Adipose tissue (tissue), 3 donors: Measurements from ENCODE around the gene WNT9B. TPM values are rescaled to one million over a fixed set of nuclear protein-coding genes. Genes with fewer than 3 reads are reported as not detected.
"Not testable (repeated sequence)": the region's sequence is repeated elsewhere in the genome, so short reads cannot be mapped to it uniquely, and the experiment has no call there.

ENCODE experiments used
- H3K27ac ChIP-seq: one replicate; pipeline ENCODE4 v1.5.1; 2013; ENCODE audit warnings: low read depth, low read length
- WGBS, 3 donors: extraction: QIAGEN DNeasy Blood & Tissue Kit; methylation state at CpG; one replicate each; pipeline ENCODE4 v1.1.7; 2013; 5-methylcytosine and 5-hydroxymethylcytosine counted together
- polyA plus RNA-seq, 3 donors: library from polyadenylated mRNA; stranded (reverse); fragments of 200-250 nt; gene quantifications; one replicate each; pipeline ENCODE4 v1.2.3, GENCODE V29; 2013
- donor health status: healthy with polysubstance abuse.
- donor health status: Bipolar disorder and iron deficiency.
- donor health status: healthy.

Gene WNT9B
- polyA plus RNA-seq, 3 donors: 0.22 to 0.34 TPM; not detected in 1

GRCh38 chr17:46894024-46894423 lies 42.6 kb downstream of the WNT9B start:
- H3K27ac ChIP-seq: no peak overlapping the region
- WGBS, 3 donors: 67 to 85% (median 79%) methylated on average over 9 of the region's 9 CpGs

GRCh38 chr17:46894476-46895151 lies 43.2 kb downstream of the WNT9B start:
- no peak overlapping the region for H3K27ac ChIP-seq
- WGBS, 3 donors: 38 to 50% (median 47%) methylated on average over 29 of the region's 29 CpGs

DNA sequence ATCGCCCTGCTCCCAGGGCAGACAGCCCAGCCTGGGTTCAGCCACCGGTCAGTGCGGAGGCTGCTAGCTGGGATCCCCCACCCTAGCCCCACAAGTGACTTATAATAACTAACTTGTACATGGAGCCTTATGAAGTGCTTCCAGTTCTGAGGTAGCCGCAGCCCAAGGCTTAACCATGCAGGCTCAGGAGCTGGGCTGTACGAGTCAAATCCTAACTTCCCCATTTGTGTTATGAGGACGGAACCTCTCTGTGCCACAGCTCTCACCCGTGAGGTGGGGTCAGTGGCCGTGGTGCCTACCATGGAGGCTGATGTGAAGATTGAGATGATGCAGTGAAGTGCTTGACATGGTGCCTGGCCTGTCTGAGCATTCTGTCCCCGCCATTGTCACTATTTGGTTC lies 43.8 kb downstream of the WNT9B start:
- WGBS, 3 donors: 57 to 71% (median 66%) methylated on average over 9 of the region's 9 CpGs
- H3K27ac ChIP-seq: no peak overlapping the region

DNA sequence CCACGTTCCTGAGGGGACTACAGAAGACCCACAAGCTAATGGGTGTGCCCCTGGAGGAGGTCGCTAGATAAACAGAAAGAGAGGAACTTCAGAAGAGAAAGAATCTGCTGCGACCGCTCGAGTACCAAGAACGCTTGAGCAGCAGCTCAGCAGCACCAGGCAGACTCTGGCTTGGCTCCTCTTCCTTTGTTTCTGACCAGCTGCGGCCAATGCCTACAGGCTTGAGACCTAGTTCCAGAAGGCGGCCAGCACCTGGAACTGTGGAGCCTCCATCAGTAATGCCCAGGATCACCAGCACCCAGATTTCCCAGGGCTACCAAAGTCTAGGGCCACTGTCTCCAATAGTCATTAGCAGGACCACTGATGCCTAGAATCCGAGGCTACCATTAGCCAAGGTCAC lies 45.6 kb downstream of the WNT9B start:
- WGBS, 3 donors: 73 to 90% (median 88%) methylated on average over 8 to 9 of the region's 9 CpGs
- H3K27ac ChIP-seq: no peak overlapping the region

DNA sequence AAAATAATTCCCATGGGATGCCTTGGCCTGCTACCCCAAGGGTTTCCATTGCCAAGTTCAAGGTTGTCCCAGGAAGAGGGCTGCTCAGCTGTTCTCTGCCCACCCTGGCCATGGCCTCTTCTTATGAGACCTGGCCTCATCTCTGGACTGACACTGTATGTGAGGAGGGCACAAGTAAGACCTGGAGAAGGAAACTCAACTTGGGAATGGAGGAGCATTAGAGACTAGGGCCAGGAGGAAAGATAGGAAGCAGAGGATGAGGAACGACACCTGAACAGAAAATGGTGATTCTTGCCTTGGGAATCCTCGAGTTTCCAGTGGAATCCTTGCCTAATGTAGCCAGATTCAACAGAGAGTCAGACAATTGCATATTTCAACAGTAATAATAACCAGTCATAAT lies 47.0 kb downstream of the WNT9B start:
- H3K27ac ChIP-seq: no peak overlapping the region
- 69 to 83% (median 81%) methylated on average over 2 of the region's 2 CpGs for WGBS, 3 donors

DNA sequence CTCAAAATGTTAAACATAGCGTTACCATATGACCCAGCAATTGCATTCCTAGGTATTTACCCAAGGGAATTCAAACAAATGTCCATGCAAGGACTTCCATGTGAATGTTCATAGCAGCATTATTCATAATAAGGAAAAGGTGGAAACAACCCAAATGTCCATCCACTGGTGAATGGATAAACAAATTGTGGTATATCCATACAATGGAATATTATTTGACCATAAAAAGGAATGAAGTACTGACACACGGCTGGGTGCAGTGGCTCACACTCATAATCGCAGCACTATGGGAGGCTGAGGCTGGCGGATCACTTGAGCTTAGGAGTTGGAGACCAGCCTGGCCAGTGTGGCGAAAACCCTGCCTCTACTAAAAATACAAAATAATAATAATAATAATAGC lies 47.5 kb downstream of the WNT9B start:
- WGBS, 3 donors: 91 to 96% (median 93%) methylated on average over 5 of the region's 5 CpGs
- H3K27ac ChIP-seq: no peak overlapping the region

DNA sequence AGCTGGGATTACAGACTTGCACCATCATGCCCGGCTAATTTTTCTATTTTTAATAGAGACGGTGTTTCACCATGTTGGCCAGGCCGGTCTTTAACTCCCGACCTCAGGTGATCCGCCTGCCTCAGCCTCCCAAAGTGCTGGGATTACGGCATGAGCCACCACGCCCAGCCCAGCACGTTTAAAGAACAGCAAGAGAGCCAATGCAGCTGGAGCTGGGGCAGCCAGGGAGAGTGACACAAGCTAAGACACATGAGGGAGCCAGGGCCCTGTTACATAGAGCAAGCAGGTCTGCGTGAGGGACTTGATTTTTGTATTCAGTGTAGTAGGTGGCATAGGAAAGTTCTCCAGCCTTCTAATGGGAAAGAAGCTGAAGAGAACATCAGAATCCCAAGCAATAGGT lies 49.9 kb downstream of the WNT9B start:
- no peak overlapping the region for H3K27ac ChIP-seq
- WGBS, 3 donors: 80 to 86% (median 83%) methylated on average over 9 of the region's 9 CpGs

DNA sequence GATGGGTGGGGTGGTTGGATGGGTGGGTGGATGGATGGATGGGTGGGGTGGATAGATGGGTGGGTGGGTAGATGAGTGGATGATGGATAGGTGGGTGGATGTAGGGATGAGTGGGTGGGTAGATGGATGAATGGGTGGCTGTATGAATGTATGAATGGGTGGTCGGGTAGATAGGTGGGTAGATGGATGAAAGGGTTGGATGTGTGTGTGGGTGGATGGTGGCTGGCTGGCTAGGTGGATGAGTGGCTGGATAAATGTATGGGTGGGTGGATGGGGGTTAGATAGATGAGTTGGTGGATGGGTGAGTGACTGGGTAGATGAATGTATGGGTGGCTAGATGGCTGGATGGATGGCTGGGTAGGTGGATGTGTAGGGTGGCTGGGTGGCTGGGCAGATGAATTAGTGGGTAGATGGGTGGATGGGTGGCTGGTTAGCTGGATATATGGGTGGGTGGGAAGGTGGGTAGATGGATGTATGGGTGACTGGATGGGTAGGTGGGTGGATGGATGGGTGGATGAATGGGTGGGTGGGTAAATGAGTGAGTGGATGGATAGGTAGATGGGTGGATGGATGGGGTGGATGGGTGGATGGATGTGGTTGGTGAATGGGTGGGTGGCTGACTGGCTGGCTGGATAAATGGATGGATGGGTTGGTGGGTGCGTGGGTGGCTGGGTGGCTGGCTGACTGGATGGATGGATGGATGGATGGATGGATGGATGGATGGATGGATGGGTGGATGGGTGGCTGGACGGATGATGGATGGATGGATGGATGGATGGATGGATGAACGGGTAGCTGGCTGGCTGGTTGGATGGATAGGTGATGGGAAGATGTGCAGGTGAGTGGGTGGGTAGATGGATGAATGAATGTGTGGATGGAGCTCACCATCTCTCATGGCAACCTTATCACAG lies 52.6 kb downstream of the WNT9B start:
- no peak overlapping the region for H3K27ac ChIP-seq
- WGBS, 3 donors: 88 to 92% (median 92%) methylated on average over 4 of the region's 4 CpGs

DNA sequence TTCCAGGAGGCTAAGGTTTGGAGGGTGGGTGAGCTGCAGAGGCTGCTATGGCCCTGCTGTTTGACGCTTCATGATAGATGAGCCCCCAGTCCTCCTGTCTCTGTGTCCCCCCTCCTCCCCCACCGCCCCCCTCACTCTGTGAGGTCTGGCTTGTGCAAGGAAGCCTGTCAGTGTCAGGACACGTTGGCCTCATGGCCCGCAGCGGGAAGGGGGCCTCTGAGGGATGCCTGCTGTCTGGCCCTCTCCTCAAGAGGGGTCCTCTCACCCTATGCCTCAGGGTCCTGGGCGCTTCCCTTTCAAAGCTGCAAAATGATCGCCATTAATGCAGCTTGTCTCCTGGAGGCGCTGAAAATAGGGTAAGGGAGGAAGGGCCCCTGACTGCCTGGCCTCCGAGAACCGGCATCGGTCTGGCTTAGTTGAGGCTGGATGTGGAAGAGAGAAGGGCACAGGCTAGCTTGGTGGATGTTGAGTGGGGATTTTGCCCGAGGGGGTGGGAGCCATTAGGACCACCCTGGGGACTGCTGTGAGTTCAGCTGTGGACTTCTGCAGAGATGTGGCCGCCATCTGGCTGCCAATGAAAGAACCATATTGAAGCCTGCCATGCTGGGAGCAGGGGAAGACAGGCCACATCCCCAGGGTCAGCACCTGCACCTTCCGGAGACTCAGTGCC lies 56.8 kb downstream of the WNT9B start:
- WGBS, 3 donors: 55 to 71% (median 59%) methylated on average over 13 to 14 of the region's 14 CpGs

DNA sequence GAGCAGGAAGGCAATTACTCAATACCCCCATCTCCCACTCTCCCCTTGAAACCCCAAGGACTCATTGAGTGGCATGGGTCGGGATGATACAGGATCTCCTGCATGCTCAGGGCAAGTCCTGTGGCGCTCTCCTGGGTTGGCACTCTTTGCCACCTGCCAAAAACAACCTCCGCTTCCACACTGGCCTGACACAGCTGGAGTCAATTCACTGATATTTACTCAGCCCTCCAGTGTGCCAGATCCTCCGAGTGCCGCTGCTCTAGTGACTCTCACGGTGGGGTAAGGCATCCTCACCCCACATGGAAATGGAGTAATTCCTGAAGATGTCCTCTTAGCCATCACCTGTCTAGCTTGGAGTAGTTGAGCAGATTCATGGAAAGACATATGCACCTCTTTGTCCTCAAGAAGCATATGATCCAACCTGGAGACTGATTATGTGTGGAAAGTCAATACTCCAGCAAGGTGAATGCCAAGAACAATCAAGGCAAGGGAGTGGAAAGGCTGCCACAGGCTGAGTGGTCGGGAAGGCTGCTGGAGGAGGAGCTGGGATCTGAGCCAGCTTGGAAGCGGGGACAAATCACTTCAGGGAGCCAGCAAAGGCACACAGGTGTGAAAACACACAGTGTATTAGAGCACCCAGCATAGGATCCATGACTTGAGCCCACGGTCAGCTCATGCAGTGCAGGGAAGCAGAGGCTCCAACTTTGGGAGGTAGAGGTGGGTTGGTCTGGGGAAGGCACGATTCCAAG lies 59.0 kb downstream of the WNT9B start:
- WGBS, 3 donors: 39 to 79% (median 70%) methylated on average over 10 of the region's 10 CpGs
- H3K27ac ChIP-seq: no peak overlapping the region

More for the DNA sequence above, 56.8 kb downstream of the WNT9B start:
- H3K27ac ChIP-seq: no peak overlapping the region

DNA sequence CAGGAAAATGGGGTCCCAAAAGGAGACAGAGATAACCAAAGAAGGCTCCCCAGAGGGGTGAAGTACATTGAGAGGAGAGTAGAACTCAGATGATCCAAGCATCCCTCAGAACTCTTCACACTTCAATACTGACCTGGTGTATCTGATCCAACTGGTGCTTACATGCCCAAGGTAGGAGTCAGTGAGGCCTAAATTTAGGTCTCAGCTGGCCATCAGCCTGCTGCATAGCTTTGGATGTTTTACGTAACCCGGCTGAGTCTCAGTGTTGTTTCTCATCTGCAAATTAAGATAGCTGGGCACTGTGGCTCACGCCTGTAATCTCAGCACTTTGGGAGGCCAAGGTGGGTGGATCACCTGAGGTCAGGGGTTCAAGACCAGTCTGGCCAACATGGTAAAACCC lies 59.9 kb downstream of the WNT9B start:
- H3K27ac ChIP-seq: no peak overlapping the region
- WGBS, 3 donors: 90 to 91% (median 91%) methylated on average over 3 of the region's 3 CpGs

DNA sequence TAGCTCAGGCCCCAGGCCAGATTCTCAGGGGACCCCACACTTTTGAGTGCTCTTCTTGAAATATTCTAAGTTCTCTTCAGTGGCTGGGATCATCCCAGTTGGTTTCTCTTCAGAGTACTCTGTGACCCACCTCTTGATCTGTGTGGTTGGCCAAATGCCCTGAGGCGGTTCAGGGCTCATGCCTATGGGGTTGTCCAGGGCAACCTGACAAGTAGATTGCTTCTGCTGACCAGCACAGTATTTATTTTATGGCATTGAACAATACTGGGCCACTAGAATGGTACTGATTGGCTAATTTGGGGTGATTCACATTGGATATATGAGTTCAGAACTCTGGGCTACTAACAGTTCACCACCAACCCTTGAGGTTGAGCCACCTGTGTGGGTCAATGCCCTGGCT lies 64.2 kb downstream of the WNT9B start:
- H3K27ac ChIP-seq: no peak overlapping the region
- 0 to 60% (median 35%) methylated on average over 1 of the region's 1 CpG for WGBS, 3 donors

DNA sequence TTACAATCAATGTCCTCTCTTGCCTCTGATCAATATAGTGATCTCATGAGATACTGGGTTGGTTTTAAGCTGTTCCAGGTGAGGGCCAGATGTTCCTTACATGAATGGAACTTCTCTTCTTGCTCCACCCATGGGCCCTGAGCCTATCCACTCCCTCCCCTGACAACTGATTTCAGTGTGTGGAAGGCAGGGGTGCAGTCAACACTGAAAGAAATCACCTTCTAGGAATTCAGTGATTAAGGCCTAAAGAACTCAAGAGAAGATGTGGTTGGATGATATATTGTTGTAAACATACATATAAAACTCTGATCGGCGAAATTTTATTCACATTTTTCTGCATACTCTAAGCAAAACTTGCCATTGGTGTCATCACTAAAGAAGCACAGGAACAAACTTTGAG lies 64.8 kb downstream of the WNT9B start:
- no peak overlapping the region for H3K27ac ChIP-seq
- 84 to 94% (median 92%) methylated on average over 2 of the region's 2 CpGs for WGBS, 3 donors

DNA sequence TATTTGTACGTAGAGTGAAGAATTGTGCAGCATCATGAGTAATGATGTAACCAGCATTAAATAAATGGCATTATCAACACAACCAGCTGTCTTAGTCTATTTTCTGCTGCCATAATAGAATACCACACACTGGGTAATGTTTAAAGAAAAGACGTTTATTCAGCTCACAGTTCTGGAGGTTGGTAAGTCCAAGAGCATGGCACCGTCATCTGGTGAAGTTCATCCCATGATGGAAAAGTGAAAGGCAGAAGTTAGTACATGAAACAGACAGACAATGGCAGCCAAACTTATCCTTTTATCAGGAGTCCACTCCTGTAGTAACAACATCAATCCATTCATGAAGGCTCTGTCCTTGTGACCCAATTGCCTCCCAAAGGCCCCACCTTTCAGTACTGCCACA lies 65.2 kb downstream of the WNT9B start:
- no peak overlapping the region for H3K27ac ChIP-seq
- WGBS, 3 donors: 91 to 95% (median 91%) methylated on average over 3 of the region's 3 CpGs

- H3K27ac ChIP-seq: no peak overlapping the region
These were observed 65.7 kb downstream of the WNT9B start for GRCh38 chr17:46917041-46917440.

DNA sequence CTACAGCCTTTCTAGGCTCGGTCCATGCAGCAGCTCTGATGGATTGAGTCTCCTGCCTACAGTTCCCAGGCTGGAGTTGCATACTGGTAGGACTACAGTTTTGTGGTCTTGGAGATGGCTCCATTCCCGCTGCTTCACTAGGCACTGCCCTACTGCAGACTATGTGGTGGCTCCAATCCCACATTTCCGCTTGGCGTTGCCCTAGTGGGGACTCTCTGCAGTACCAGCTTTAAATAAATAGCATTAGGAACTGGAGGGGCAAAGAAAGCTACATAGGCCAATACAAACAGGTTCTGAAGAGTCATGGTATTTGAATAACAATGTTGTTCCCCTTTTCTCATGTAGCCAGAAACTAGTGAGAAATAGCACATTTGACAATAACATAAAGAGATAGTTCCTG lies 66.1 kb downstream of the WNT9B start:
- H3K27ac ChIP-seq: no peak overlapping the region
- 66 to 83% (median 77%) methylated on average over 4 of the region's 4 CpGs for WGBS, 3 donors

DNA sequence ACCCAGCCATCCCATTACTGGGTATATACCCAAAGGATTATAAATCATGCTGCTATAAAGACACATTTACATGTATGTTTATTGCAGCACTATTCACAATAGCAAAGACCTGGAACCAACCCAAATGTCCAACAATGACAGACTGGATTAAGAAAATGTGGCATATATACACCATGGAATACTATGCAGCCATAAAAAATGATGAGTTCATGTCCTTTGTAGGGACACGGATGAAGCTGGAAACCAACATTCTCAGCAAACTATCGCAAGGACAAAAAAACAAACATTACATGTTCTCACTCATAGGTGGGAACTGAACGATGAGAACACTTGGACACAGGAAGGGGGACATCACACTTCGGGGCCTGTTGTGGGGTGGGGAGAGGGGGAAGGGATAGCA lies 70.6 kb downstream of the WNT9B start:
- not testable (repeated sequence) for H3K27ac ChIP-seq
- 74 to 76% (median 75%) methylated on average over 4 of the region's 4 CpGs for WGBS, 3 donors

DNA sequence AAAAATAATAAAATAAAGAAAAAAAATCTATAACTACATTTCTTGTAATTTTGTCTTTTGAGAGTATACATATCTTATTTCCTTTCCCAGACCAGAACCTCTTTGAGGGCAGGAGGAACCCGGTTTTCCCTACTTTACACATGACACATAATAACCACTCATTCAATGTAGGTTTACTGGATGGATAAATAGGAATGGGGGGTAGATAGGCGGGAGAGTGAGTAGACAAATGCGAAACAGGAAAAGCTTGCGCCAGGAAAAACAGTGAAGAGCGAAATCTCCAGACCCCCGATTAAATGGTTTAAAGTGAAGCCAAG lies 71.1 kb downstream of the WNT9B start:
- peak overlapping the region; percentile 92 for H3K27ac ChIP-seq
- 0 to 1% (median 0%) methylated on average over 6 of the region's 6 CpGs for WGBS, 3 donors
